DMS153 (cell line): ENCODE data around the gene HOXA5.

ENCODE experiments used
- DNase-seq: peaks from one replicate; lab custom pipeline; 2025; lab: John Stamatoyannopoulos, UW

Gene HOXA5

GRCh38 chr7:27159266-27160144, 16.0 kb upstream of the HOXA5 start:
- DNase-seq: no peak

GRCh38 chr7:27158436-27159265, 15.2 kb upstream of the HOXA5 start:
- no peak for DNase-seq

- no peak for DNase-seq
These were observed 14.4 kb upstream of the HOXA5 start for GRCh38 chr7:27157702-27158431.

GRCh38 chr7:27156916-27157701, 13.6 kb upstream of the HOXA5 start:
- DNase-seq: no peak

GRCh38 chr7:27156508-27156898, 13.0 kb upstream of the HOXA5 start, which contains the start of gene HOXA7:
HOXA7 (minus strand) TSS chr7:27156675; CDS start chr7:27156545, 130 bp downstream.
- no peak for DNase-seq

- DNase-seq: no peak
These were observed 12.5 kb upstream of the HOXA5 start for GRCh38 chr7:27155816-27156507.

GRCh38 chr7:27154901-27155815, 11.7 kb upstream of the HOXA5 start:
- DNase-seq: peak; percentile 38

- no peak for DNase-seq
These were observed 10.9 kb upstream of the HOXA5 start for GRCh38 chr7:27154369-27154768.

- no peak for DNase-seq
These were observed 10.0 kb upstream of the HOXA5 start for GRCh38 chr7:27153526-27153925.

- no peak for DNase-seq
These were observed 9.4 kb upstream of the HOXA5 start for GRCh38 chr7:27152816-27153442.

GRCh38 chr7:27151931-27152815, 8.7 kb upstream of the HOXA5 start, which contains the start of gene HOXA3:
HOXA3 (minus strand) TSS chr7:27152583; CDS start chr7:27110640, 41,943 bp downstream.
- no peak for DNase-seq

GRCh38 chr7:27151341-27151930, 8.0 kb upstream of the HOXA5 start:
- DNase-seq: no peak

GRCh38 chr7:27150568-27151340, 7.3 kb upstream of the HOXA5 start:
- peak; percentile 78 for DNase-seq

GRCh38 chr7:27149842-27150567, 6.5 kb upstream of the HOXA5 start:
- no peak for DNase-seq

- no peak for DNase-seq
These were observed 5.5 kb upstream of the HOXA5 start for GRCh38 chr7:27148756-27149641.
